Keratinocyte (primary cell): Measurements from ENCODE around the gene STON1. TPM values are rescaled to one million over a fixed set of nuclear protein-coding genes. Genes with fewer than 3 reads are reported as not detected.

ENCODE experiments used
- DNase-seq: peaks from one replicate; pipeline ENCODE4 v3.0.0-alpha.2; 2011; ENCODE audit warnings: low read depth, missing footprints, low spot score
- FAIRE-seq: peaks from 2 replicates; lab custom pipeline; 2011; peaks lifted over from hg19 to GRCh38; lab: Jason Lieb, UNC
- H2AFZ ChIP-seq: 2 replicates; pipeline ENCODE4 v1.6.0; 2012; ENCODE audit warnings: low read length, control low read depth, inconsistent platforms; ENCODE audit not compliant: control insufficient read depth
- H3K27ac ChIP-seq: 2 replicates; pipeline ENCODE4 v1.5.1; 2011; ENCODE audit warnings: low read length; ENCODE audit not compliant: control insufficient read depth, insufficient read depth
- H3K27me3 ChIP-seq: 3 replicates; pipeline ENCODE4 v1.6.0; 2011; ENCODE audit warnings: low read length; ENCODE audit not compliant: control insufficient read depth, insufficient read depth; ENCODE audit errors: extremely low read depth
- H3K36me3 ChIP-seq, 2 experiments: 2 replicates in 1 of 2; 3 replicates in 1 of 2; pipeline ENCODE4 v1.5.1; 2011; ENCODE audit warnings: low read length in 2 of 2, mild to moderate bottlenecking in 1 of 2; ENCODE audit not compliant: control insufficient read depth in 2 of 2, insufficient read depth in 2 of 2; ENCODE audit errors: extremely low read depth in 1 of 2
- H3K4me1 ChIP-seq: 3 replicates; pipeline ENCODE4 v1.5.1; 2011; ENCODE audit warnings: low read length; ENCODE audit not compliant: control insufficient read depth, insufficient read depth; ENCODE audit errors: extremely low read depth
- H3K4me2 ChIP-seq: 3 replicates; pipeline ENCODE4 v1.6.0; 2011; ENCODE audit warnings: low read depth, low read length; ENCODE audit not compliant: control insufficient read depth, insufficient read depth; ENCODE audit errors: extremely low read depth
- H3K4me3 ChIP-seq, 3 experiments: fragments of 200-600 bp in 1 of 3; sonication (generic) in 1 of 3; 2 replicates in 2 of 3; 3 replicates in 1 of 3; pipeline ENCODE4 v1.5.1; 2011 to 2016; ENCODE audit warnings: low read length in 3 of 3, mild to moderate bottlenecking in 3 of 3, control low read depth in 2 of 3, inconsistent platforms in 1 of 3, low read depth in 1 of 3, mixed read lengths in 1 of 3, mixed run types in 1 of 3, moderate library complexity in 1 of 3; ENCODE audit not compliant: control insufficient read depth in 2 of 3, insufficient read depth in 2 of 3; ENCODE audit errors: extremely low read depth in 1 of 3
- H3K79me2 ChIP-seq: 2 replicates; pipeline ENCODE4 v1.6.0; 2012; ENCODE audit warnings: low read length; ENCODE audit not compliant: control insufficient read depth, insufficient read depth
- H3K9ac ChIP-seq: 3 replicates; pipeline ENCODE4 v1.6.0; 2011; ENCODE audit warnings: low read length; ENCODE audit not compliant: control insufficient read depth, insufficient read depth; ENCODE audit errors: extremely low read depth
- H3K9me1 ChIP-seq: 3 replicates; pipeline ENCODE4 v1.6.0; 2011; ENCODE audit warnings: low read length; ENCODE audit not compliant: control insufficient read depth, insufficient read depth; ENCODE audit errors: extremely low read depth
- H3K9me3 ChIP-seq: 2 replicates; pipeline ENCODE4 v1.5.1; 2012; ENCODE audit warnings: low read depth, low read length; ENCODE audit not compliant: control insufficient read depth
- H4K20me1 ChIP-seq: 3 replicates; pipeline ENCODE4 v1.6.0; 2011; ENCODE audit warnings: low read length; ENCODE audit not compliant: control insufficient read depth, insufficient read depth; ENCODE audit errors: extremely low read depth
- EZH2 ChIP-seq: IDR thresholded peaks from one replicate; pipeline ENCODE4 v1.6.1; 2012; ENCODE audit warnings: inconsistent platforms, mild to moderate bottlenecking, low read length, moderate library complexity
- dilution Hi-C: fragments of 300-500 bp; cut with MboI; formaldehyde crosslinking; loops from one replicate; pipeline ENCODE4 v1.7.0; 2020; ENCODE audit warnings: low sequenced_read_pairs; ENCODE audit not compliant: extremely low pct_ligation_motif_present
- polyA plus RNA-seq, 5 experiments: library from polyadenylated mRNA; depleted of rRNA in 3 of 5; stranded (reverse) in 3 of 5; stranded (forward) in 1 of 5; unstranded in 1 of 5; fragments of >200 nt; gene quantifications; 1 replicate in 1 of 5; 2 replicates in 3 of 5; 3 replicates in 1 of 5; pipeline versions ENCODE4 v1.2.1 to v1.2.3, GENCODE V29; 2011 to 2012; ENCODE audit warnings: missing spikeins in 2 of 5, low read depth in 1 of 5, low replicate concordance in 1 of 5
- TF ChIP-seq, protein P1 (sequence below), 3 experiments: IDR thresholded peaks in 1 of 3; conservative IDR thresholded peaks in 1 of 3; optimal IDR thresholded peaks in 1 of 3; 2 replicates in 2 of 3; 3 replicates in 1 of 3; pipeline versions ENCODE3 to v1.5.1; 2011; ENCODE audit warnings: low read length in 3 of 3, mild to moderate bottlenecking in 3 of 3, moderate library complexity in 2 of 3, control low read depth in 1 of 3, inconsistent platforms in 1 of 3; ENCODE audit not compliant: insufficient read depth in 2 of 3; ENCODE audit errors: extremely low read depth in 1 of 3

STON1 gene
- polyA plus RNA-seq, 1 donor (not counting 4 experiments of a cell fraction or from before 2014, with no cell fraction given), result 1.2 TPM

DNA sequence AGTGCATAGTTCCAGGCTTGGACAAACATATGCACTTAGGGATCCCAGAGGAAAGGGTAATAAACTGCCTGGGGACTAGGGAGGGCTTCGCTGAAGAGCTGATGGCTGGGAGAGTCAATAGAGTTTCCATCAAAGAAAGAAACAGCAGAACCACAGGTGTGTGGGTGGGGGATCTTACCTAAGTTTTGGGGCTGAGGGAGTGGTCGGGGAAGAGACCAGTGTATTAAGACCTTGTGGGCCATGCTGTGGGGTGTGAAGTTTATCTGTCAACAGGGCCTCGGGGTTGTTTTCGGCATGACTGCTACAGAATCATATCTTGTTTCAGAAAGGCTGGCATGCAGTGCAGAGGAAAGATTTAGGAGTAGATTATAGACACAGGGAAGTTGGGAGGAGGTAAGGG is 56.5 kb downstream of the STON1 start:
- H3K4me3 ChIP-seq, result no peak overlapping the region
- no peak overlapping the region for H3K27ac ChIP-seq
- no peaks in the 10 kb centered on the region for H3K27me3 ChIP-seq
- H4K20me1 ChIP-seq, result no peaks in the 10 kb centered on the region
- no peaks in the 10 kb centered on the region for H3K36me3 ChIP-seq
- no peaks in the 10 kb centered on the region for H3K4me1 ChIP-seq
- H3K9me1 ChIP-seq, result no peaks in the 10 kb centered on the region
- no peak overlapping the region for H3K9ac ChIP-seq
- no peak for FAIRE-seq
- no peaks in the 10 kb centered on the region for H3K9me3 ChIP-seq
- no peak for DNase-seq
- H3K4me2 ChIP-seq, result no peak overlapping the region
- H2AFZ ChIP-seq, result no peak overlapping the region
- dilution Hi-C loops, result no loop called here
- no peaks in the 10 kb centered on the region for H3K79me2 ChIP-seq
- TF ChIP-seq EZH2, result no peak
- TF ChIP-seq, protein P1, sequence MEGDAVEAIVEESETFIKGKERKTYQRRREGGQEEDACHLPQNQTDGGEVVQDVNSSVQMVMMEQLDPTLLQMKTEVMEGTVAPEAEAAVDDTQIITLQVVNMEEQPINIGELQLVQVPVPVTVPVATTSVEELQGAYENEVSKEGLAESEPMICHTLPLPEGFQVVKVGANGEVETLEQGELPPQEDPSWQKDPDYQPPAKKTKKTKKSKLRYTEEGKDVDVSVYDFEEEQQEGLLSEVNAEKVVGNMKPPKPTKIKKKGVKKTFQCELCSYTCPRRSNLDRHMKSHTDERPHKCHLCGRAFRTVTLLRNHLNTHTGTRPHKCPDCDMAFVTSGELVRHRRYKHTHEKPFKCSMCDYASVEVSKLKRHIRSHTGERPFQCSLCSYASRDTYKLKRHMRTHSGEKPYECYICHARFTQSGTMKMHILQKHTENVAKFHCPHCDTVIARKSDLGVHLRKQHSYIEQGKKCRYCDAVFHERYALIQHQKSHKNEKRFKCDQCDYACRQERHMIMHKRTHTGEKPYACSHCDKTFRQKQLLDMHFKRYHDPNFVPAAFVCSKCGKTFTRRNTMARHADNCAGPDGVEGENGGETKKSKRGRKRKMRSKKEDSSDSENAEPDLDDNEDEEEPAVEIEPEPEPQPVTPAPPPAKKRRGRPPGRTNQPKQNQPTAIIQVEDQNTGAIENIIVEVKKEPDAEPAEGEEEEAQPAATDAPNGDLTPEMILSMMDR (optimal IDR thresholded peaks at IDR 0.05 in 1 of 3, IDR thresholded peaks at IDR 0.05 in 1 of 3, conservative IDR thresholded peaks at IDR 0.05 in 1 of 3; ENCODE audit: extremely low read depth in 1 of 3, insufficient read depth in 2 of 3, low read length in 3 of 3), result no peak

GRCh38 chr2:48587560-48587959 is 57.6 kb downstream of the STON1 start:
- H3K4me1 ChIP-seq, result no peaks in the 10 kb centered on the region
- no peak overlapping the region for H3K4me3 ChIP-seq
- no peak for TF ChIP-seq EZH2
- TF ChIP-seq, protein P1 (optimal IDR thresholded peaks at IDR 0.05 in 1 of 3, IDR thresholded peaks at IDR 0.05 in 1 of 3, conservative IDR thresholded peaks at IDR 0.05 in 1 of 3; ENCODE audit: extremely low read depth in 1 of 3, insufficient read depth in 2 of 3, low read length in 3 of 3), result no peak
- H3K4me2 ChIP-seq, result no peak overlapping the region
- no peak for DNase-seq
- no peaks in the 10 kb centered on the region for H3K27me3 ChIP-seq
- H3K79me2 ChIP-seq, result no peaks in the 10 kb centered on the region
- H4K20me1 ChIP-seq, result no peaks in the 10 kb centered on the region
- no peak for FAIRE-seq
- no peaks in the 10 kb centered on the region for H3K9me1 ChIP-seq
- no peaks in the 10 kb centered on the region for H3K9me3 ChIP-seq
- H2AFZ ChIP-seq, result no peak overlapping the region
- H3K9ac ChIP-seq, result no peak overlapping the region
- dilution Hi-C loops, result no loop called here
- no peak overlapping the region for H3K27ac ChIP-seq
- H3K36me3 ChIP-seq, result no peaks in the 10 kb centered on the region
